Heart left ventricle (tissue), 16 donors: ENCODE results near the gene ACSF3. TPM values are rescaled to one million over a fixed set of nuclear protein-coding genes. Genes with fewer than 3 reads are reported as not detected.

Experiments
- ATAC-seq, 4 donors: fragments of 200-7000 bp; cut with Tn5 transposase; one replicate each; pipeline ENCODE4 v1.9.1; 2020 to 2022; ENCODE audit warnings: moderate library complexity in 4 of 4, mild to moderate bottlenecking in 3 of 4, moderate number of reproducible peaks in 1 of 4
- DNase-seq, 5 donors: peaks; one replicate each; pipeline ENCODE4 v3.0.0-alpha.2; 2020
- H3K27ac ChIP-seq, 12 donors: fragments of 200-600 bp; sonication (generic) in 4 of 12; one replicate each; pipeline versions ENCODE4 v1.5.0 to v1.8.0; 2016 to 2022; ENCODE audit warnings: mild to moderate bottlenecking in 2 of 12
- H3K27me3 ChIP-seq, 9 donors: fragments of 200-600 bp; sonication (generic) in 2 of 9; one replicate each; pipeline versions ENCODE4 v1.5.1 to v1.8.0; 2016 to 2022; ENCODE audit warnings: mild to moderate bottlenecking in 3 of 9
- H3K36me3 ChIP-seq, 9 donors: fragments of 200-600 bp; sonication (generic) in 2 of 9; one replicate each; pipeline versions ENCODE4 v1.5.0 to v1.8.0; 2018 to 2022; ENCODE audit warnings: mild to moderate bottlenecking in 2 of 9
- H3K4me1 ChIP-seq, 12 donors: fragments of 200-600 bp; sonication (generic) in 4 of 12; one replicate each; pipeline versions ENCODE4 v1.5.0 to v1.8.0; 2016 to 2022; ENCODE audit warnings: mild to moderate bottlenecking in 3 of 12
- H3K4me3 ChIP-seq, 12 donors: fragments of 200-600 bp; sonication (generic) in 4 of 12; one replicate each; pipeline versions ENCODE4 v1.5.0 to v1.8.0; 2017 to 2022; ENCODE audit warnings: mild to moderate bottlenecking in 9 of 12, moderate library complexity in 4 of 12
- H3K9me3 ChIP-seq, 12 donors: fragments of 200-600 bp; sonication (generic) in 4 of 12; one replicate each; pipeline versions ENCODE4 v1.5.0 to v1.8.0; 2016 to 2022; ENCODE audit warnings: mild to moderate bottlenecking in 1 of 12
- POLR2A ChIP-seq, 2 donors: fragments of 450-650 bp; IDR thresholded peaks; one replicate each; pipeline ENCODE4 v1.6.1; 2017; ENCODE audit warnings: antibody characterized with exemption in 2 of 2, mild to moderate bottlenecking in 2 of 2, moderate library complexity in 2 of 2
- WGBS, 4 donors: extraction: QIAGEN DNeasy Blood & Tissue Kit in 2 of 4; methylation state at CpG; one replicate each; pipeline versions ENCODE4 v1.1.5 to v1.1.7; 2013 to 2018; 5-methylcytosine and 5-hydroxymethylcytosine counted together
- intact Hi-C, 10 donors: fragments of 100-400 bp; cut with DNase I; formaldehyde crosslinking; loops; one replicate each; pipeline versions ENCODE4 v1.11.1 to v1.14.2; 2022
- polyA plus RNA-seq, 2 donors: library from polyadenylated mRNA; stranded (reverse); fragments of 200-250 nt; gene quantifications; one replicate each; pipeline ENCODE4 v1.2.3, GENCODE V29; 2013
- total RNA-seq, 9 donors: library from RNA; depleted of rRNA in 2 of 9; stranded (reverse); fragments of >200 nt in 2 of 9; fragmentation: NEBNext Ultra II Directional in 3 of 9; extraction: Animal tissue kit (Norgen Biotek cat#: 25700) in 3 of 9; gene quantifications; one replicate each; pipeline versions ENCODE4 v1.1.0 to v1.2.4, GENCODE V29; 2016 to 2023
- TF ChIP-seq, protein P1 (sequence below), 12 donors: fragments of 200-600 bp; sonication (generic) in 4 of 12; IDR thresholded peaks; one replicate each; pipeline versions ENCODE4 v1.5.0 to v1.8.0; 2018 to 2022; ENCODE audit warnings: antibody characterized with exemption in 12 of 12, mild to moderate bottlenecking in 5 of 12
- donor health status: ischemic (EF 13 %, LVEDD 7.1; RV severe dilation, severe dysfunction).
- donor health status: healthy with polysubstance abuse.
- donor health status: DM: no; HTN: yes; CAD: no.
- donor health status: DM: no; HTN: no; CAD: no.
- donor health status: ischemic (EF 25% LVEDD 6.9; RV normal size, moderate dysfunction).
- donor health status: ischemic (EF 25% LVEDD 5.7; RV mildly dilated, moderate dysfunction).
- donor health status: healthy.
- donor health status: DM: yes; HTN: yes; CAD: no.
- donor health status: ischemic (EF 35%, LVEDD 5.7; RV mildly dilated, moderate dysfunction).
- donor health status: nonischemic (EF 11% LVEDD 7.7; RV severe dilation, severe dysfunction).
- donor health status: DM: yes; HTN: yes; CAD: no.
- donor health status: PGD.
- donor health status: ischemic (EF 29% LVEDD 5.4; RV normal size, mild dysfunction).
- donor health status: nonischemic (EF 23%, LVEDD 6.1; RV moderate dilation, normal function).

ACSF3 gene
- total and polyA plus RNA-seq, 11 donors: 10.3 to 26.3 (median 19.3) TPM

GRCh38 chr16:89054261-89054661 is 39.4 kb upstream of the ACSF3 start:
- intact Hi-C loops: no loop called here
- 67 to 74% (median 70%) methylated on average over 11 to 15 of the region's 15 CpGs; no CpG with 5 or more reads in 1 of the 4 donors for WGBS, 4 donors
- peak in 1 of 5 donors; percentile 41 for DNase-seq

DNA sequence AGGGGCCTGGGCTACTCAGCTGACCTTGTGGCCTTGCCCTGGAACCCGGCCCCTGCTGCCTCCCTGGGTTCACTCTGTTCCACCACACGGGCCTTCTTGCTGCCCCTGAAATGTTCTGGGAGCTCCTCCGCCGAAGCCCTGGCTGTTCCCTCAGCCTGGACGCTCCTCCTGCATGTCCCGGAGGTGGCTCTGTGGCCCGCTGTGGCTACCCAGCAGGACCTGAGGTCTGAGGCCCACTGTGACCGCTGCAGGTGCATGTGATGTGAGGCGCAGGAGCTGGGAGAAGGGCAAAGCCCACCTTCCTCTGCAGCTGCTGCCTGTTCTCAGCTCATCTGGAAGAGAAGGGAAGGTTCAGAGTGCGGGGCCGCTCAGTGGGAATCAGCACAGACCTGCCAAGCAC is 38.9 kb upstream of the ACSF3 start:
- no peaks in the 10 kb centered on the region for H3K4me1 ChIP-seq
- TF ChIP-seq, protein P1, sequence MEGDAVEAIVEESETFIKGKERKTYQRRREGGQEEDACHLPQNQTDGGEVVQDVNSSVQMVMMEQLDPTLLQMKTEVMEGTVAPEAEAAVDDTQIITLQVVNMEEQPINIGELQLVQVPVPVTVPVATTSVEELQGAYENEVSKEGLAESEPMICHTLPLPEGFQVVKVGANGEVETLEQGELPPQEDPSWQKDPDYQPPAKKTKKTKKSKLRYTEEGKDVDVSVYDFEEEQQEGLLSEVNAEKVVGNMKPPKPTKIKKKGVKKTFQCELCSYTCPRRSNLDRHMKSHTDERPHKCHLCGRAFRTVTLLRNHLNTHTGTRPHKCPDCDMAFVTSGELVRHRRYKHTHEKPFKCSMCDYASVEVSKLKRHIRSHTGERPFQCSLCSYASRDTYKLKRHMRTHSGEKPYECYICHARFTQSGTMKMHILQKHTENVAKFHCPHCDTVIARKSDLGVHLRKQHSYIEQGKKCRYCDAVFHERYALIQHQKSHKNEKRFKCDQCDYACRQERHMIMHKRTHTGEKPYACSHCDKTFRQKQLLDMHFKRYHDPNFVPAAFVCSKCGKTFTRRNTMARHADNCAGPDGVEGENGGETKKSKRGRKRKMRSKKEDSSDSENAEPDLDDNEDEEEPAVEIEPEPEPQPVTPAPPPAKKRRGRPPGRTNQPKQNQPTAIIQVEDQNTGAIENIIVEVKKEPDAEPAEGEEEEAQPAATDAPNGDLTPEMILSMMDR (IDR thresholded peaks at IDR 0.05): no peak
- peaks cover 2 to 65% (median 22%) of the 10 kb centered on the region in 9 donors for H3K27me3 ChIP-seq
- WGBS, 4 donors: 83 to 87% (median 85%) methylated on average over 9 to 11 of the region's 11 CpGs
- H3K4me3 ChIP-seq: no peak overlapping the region
- no peak overlapping the region for H3K27ac ChIP-seq
- peak in 1 of 5 donors; percentile 53 for DNase-seq
- H3K36me3 ChIP-seq: no peaks in the 10 kb centered on the region
- no peaks in the 10 kb centered on the region for H3K9me3 ChIP-seq
- intact Hi-C loops: no loop called here
- ATAC-seq: no peak

More at GRCh38 chr16:89054261-89054661, 39.4 kb upstream of the ACSF3 start:
- Histone ChIP-seq H3K27me3 (peaks cover 4 to 69% (median 23%) of the 10 kb centered on the region in 9 donors), H3K4me3 (no peak overlapping the region), H3K27ac (no peak overlapping the region), H3K4me1 (no peaks in the 10 kb centered on the region), H3K9me3 (no peaks in the 10 kb centered on the region), H3K36me3 (no peaks in the 10 kb centered on the region)
- peak in 1 of 4 donors; percentile 19 for ATAC-seq
- TF ChIP-seq, protein P1 (IDR thresholded peaks at IDR 0.05): no peak
- TF ChIP-seq POLR2A (IDR thresholded peaks at IDR 0.05): no peak

DNA sequence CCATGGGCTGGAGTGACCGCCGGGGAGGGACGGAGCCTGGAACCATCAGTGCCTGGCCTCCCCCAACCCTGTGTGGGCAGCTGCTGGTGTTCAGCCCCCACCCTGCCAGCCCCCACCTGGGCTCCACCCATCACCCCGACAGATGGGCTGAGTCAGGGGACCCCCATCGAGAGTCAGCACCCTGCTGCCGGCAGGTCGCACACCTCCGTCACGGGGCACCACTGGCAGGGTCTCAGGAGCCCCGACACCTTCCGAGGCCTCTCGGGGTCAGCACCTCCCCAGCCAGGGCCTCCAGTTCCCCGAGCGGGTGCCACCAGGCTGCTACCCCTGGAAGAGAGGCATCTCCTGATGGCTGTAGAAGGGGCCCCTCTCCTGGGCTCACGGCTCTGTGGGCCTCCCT is 38.3 kb upstream of the ACSF3 start:
- H3K4me1 ChIP-seq: no peaks in the 10 kb centered on the region
- WGBS, 4 donors: 82 to 92% (median 85%) methylated on average over 6 to 15 of the region's 15 CpGs
- peaks cover 2 to 59% (median 16%) of the 10 kb centered on the region in 9 donors for H3K27me3 ChIP-seq
- H3K9me3 ChIP-seq: no peaks in the 10 kb centered on the region
- intact Hi-C loops: no loop called here
- H3K27ac ChIP-seq: no peak overlapping the region
- DNase-seq (no peak), ATAC-seq (no peak)
- TF ChIP-seq, protein P1 (IDR thresholded peaks at IDR 0.05): no peak
- no peaks in the 10 kb centered on the region for H3K36me3 ChIP-seq
- H3K4me3 ChIP-seq: no peak overlapping the region

DNA sequence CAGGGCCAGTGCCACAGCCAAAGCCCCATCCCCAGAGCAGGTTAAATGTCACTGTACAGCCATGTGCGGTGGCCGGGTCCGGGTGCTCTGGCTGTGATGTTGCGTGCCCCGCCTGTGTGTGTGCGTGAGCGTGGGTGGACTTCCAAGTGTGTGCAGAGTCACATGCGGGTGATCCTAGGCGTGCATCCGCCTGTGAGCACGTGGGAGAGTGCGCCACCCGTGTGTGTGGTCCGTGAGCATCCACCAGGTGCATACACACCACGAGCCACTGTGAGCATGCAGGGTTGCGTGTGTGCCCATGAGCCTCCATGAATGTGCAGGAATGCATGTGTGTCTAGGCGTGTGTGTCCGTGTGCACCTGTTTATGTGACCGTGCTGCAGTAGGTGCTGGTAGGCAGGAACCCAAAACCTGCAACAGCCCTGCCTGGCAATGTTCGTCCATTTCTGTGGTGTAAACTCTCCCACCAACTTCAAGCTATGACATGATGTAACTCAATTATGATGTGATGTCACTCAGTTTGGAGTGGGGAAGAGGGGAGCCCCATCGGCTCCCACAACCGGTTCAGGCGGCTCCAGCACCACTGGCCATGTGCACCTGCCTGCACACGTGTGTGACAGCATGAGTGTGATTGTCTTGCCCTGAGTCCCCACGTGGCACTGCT is 37.6 kb upstream of the ACSF3 start:
- Histone ChIP-seq H3K4me3 (no peak overlapping the region), H3K4me1 (no peaks in the 10 kb centered on the region), H3K27me3 (peaks cover 2 to 53% (median 13%) of the 10 kb centered on the region in 9 donors), H3K9me3 (no peaks in the 10 kb centered on the region), H3K27ac (no peak overlapping the region), H3K36me3 (no peaks in the 10 kb centered on the region)
- DNase-seq (no peak), ATAC-seq (no peak)
- 81 to 92% (median 87%) methylated on average over 13 to 25 of the region's 25 CpGs for WGBS, 4 donors
- TF ChIP-seq, protein P1 (IDR thresholded peaks at IDR 0.05): no peak
- TF ChIP-seq POLR2A (IDR thresholded peaks at IDR 0.05): no peak
- intact Hi-C loops: no loop called here
